Mesothelial cell of epicardium (in vitro differentiated cells): ENCODE results near the gene LIG4. TPM values are rescaled to one million over a fixed set of nuclear protein-coding genes. Genes with fewer than 3 reads are reported as not detected.

Source experiments
- DNase-seq, 2 experiments: peaks; one replicate each; pipeline ENCODE4 v3.0.0; 2021; ENCODE audit warnings: low spot score in 2 of 2; ENCODE audit not compliant: unreplicated experiment in 2 of 2
- H3K27ac Mint-ChIP-seq: 2 replicates; pipeline ENCODE4 v1.8.0; 2021; ENCODE audit warnings: mixed read lengths
- H3K27me3 Mint-ChIP-seq: 2 replicates; pipeline ENCODE4 v1.8.0; 2021; ENCODE audit warnings: low read depth, mixed read lengths
- H3K36me3 Mint-ChIP-seq: 2 replicates; pipeline ENCODE4 v1.8.0; 2021; ENCODE audit warnings: mixed read lengths
- H3K4me1 Mint-ChIP-seq: 2 replicates; pipeline ENCODE4 v1.8.0; 2021; ENCODE audit warnings: mixed read lengths
- H3K4me3 Mint-ChIP-seq: 2 replicates; pipeline ENCODE4 v1.8.0; 2021; ENCODE audit warnings: mild to moderate bottlenecking, moderate library complexity, mixed read lengths
- H3K9me3 Mint-ChIP-seq: 2 replicates; pipeline ENCODE4 v1.8.0; 2021; ENCODE audit warnings: mixed read lengths
- total RNA-seq: library from RNA; stranded (reverse); gene quantifications from 3 replicates; pipeline ENCODE4 v1.2.1, GENCODE V29; 2021
- TF ChIP-seq, protein P1 (sequence below): fragments of 200-600 bp; sonication (generic); IDR thresholded peaks from one replicate; pipeline ENCODE4 v1.5.0; 2021; ENCODE audit warnings: antibody characterized with exemption; ENCODE audit not compliant: unreplicated experiment

The LIG4 gene
- total RNA-seq, 1 donor from 2014 or later = 7.2 TPM

DNA sequence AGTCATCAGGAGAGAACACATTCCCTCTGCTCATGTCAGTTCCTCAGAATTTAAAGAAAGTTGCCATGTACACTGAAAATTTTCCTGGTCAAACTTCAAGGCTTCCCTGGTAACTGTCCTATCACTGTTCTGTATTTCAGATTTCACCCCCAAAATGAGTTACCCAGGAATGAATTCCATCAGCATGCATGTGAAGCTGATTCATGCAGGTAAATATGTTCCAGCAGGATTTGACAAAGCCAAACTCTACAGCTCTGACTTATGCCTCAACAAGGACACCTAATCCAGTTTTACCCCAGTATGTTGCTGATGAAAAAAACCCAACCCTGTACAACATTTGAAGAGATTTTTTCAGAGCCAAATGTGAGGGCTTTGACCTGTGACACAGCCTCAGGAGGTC is 21.5 kb downstream of the LIG4 start:
- Mint-ChIP-seq H3K36me3 (no peaks in the 10 kb centered on the region), H3K27ac (no peak overlapping the region)
- TF ChIP-seq, protein P1, sequence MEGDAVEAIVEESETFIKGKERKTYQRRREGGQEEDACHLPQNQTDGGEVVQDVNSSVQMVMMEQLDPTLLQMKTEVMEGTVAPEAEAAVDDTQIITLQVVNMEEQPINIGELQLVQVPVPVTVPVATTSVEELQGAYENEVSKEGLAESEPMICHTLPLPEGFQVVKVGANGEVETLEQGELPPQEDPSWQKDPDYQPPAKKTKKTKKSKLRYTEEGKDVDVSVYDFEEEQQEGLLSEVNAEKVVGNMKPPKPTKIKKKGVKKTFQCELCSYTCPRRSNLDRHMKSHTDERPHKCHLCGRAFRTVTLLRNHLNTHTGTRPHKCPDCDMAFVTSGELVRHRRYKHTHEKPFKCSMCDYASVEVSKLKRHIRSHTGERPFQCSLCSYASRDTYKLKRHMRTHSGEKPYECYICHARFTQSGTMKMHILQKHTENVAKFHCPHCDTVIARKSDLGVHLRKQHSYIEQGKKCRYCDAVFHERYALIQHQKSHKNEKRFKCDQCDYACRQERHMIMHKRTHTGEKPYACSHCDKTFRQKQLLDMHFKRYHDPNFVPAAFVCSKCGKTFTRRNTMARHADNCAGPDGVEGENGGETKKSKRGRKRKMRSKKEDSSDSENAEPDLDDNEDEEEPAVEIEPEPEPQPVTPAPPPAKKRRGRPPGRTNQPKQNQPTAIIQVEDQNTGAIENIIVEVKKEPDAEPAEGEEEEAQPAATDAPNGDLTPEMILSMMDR = no peak

DNA sequence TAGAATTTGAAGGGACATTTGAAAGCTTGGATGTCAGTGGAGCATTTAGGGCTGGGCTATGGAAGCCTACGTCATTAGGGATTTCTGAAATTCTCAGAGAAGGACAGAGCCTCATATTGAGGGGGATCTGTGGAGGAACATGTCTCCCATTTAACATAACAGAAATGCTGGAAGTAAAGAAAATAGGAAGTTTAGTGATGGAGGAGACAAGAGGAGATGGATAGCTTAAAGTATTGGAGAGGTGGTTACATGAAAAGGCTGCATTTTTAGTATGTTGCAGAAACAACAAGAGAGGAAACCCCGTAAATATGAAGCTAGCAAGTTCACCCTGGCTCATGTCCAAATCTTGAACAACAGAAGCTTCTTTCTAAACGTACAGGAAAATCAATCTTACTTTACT is 24.4 kb downstream of the LIG4 start:
- H3K4me1 Mint-ChIP-seq = no peaks in the 10 kb centered on the region
- H3K27ac Mint-ChIP-seq = no peak overlapping the region
- H3K36me3 Mint-ChIP-seq = no peaks in the 10 kb centered on the region
- H3K4me3 Mint-ChIP-seq = no peak overlapping the region
- DNase-seq = no peak
- H3K27me3 Mint-ChIP-seq = peaks cover 4% of the 10 kb centered on the region
- TF ChIP-seq, protein P1 = no peak
- H3K9me3 Mint-ChIP-seq = peaks cover 21% of the 10 kb centered on the region

More for the DNA sequence above, 21.5 kb downstream of the LIG4 start:
- no peak for DNase-seq
- Mint-ChIP-seq H3K9me3 (peaks cover 21% of the 10 kb centered on the region), H3K27me3 (peaks cover 4% of the 10 kb centered on the region), H3K4me1 (peaks cover 2% of the 10 kb centered on the region), H3K4me3 (no peak overlapping the region)

DNA sequence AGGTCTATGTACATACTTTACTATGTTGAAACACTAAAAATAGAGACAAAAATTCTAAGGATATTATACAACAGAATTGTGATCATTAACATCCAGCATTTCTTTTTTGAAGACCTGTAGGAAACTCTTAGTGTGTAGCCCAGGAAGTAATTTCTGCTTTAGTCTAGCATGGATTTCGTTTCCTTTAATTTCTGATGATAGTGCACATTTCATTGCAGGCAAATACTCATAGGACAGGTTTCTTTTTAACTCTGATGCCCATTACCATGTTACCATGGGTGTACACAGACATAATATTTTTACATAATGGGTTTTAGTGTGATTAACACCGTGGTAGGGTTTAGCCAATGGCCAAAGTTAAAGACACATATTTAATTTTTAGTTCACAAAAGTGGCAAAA is 27.1 kb downstream of the LIG4 start:
- Mint-ChIP-seq H3K27ac (no peak overlapping the region), H3K36me3 (no peaks in the 10 kb centered on the region), H3K4me1 (no peaks in the 10 kb centered on the region), H3K4me3 (no peak overlapping the region), H3K27me3 (peaks cover 4% of the 10 kb centered on the region), H3K9me3 (peaks cover 21% of the 10 kb centered on the region)
- DNase-seq = no peak
- TF ChIP-seq, protein P1 = no peak

DNA sequence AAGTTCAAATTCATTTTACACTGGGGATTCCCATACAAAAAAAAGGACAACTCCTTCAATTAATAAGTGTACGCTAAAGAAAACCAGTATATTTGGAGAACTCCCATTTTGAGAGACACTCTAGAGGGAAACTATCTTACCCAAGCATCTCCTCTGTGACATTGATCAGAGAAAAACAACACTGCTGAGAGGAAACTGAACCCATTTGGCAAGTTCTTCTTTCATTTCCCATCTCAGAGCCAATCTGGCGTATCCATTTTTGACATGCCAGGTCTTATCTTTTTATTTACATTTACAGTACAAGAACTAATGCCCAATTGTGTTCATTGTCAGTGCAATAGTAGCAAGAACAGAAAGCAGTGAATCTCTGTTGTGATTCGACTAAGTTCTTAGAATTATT is 30.1 kb downstream of the LIG4 start:
- no peaks in the 10 kb centered on the region for H3K36me3 Mint-ChIP-seq
- H3K4me3 Mint-ChIP-seq = no peak overlapping the region
- H3K4me1 Mint-ChIP-seq = no peaks in the 10 kb centered on the region
- DNase-seq = no peak
- H3K27ac Mint-ChIP-seq = no peak overlapping the region
- H3K27me3 Mint-ChIP-seq = peaks cover 2% of the 10 kb centered on the region
- H3K9me3 Mint-ChIP-seq = peaks cover 3% of the 10 kb centered on the region
- TF ChIP-seq, protein P1 = no peak

DNA sequence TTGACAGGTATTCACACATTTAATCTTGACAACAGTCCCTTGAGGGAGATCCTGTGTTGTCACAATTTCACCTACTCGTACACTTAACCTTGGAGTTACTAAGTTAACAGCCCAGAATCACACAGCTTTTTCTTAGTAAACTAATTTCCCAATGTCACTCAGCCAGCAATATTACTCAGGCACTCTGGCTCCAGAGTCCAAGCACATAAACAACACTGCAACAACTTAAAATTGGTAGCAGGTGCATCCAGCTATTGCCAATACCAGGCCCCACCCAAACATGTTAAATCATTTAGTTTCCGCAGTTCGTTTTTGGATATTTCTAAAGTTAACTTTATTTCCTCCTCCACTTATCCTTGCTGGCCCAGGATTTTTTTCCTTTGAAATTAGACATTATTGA is 32.7 kb downstream of the LIG4 start:
- no peaks in the 10 kb centered on the region for H3K36me3 Mint-ChIP-seq

More for the DNA sequence above, 32.7 kb downstream of the LIG4 start:
- Mint-ChIP-seq H3K27me3 (no peaks in the 10 kb centered on the region), H3K27ac (no peak overlapping the region), H3K4me3 (no peak overlapping the region), H3K9me3 (no peaks in the 10 kb centered on the region), H3K4me1 (no peaks in the 10 kb centered on the region)
- TF ChIP-seq, protein P1 = no peak
- no peak for DNase-seq
